Tibial nerve (tissue), 4 donors: Measurements from ENCODE around the gene IFNA4.

Experiments used
- CTCF ChIP-seq, 5 experiments: fragments of 200-600 bp in 3 of 5; fragments of 450-650 bp in 2 of 5; sonication (generic) in 3 of 5; IDR thresholded peaks; one replicate each; pipeline ENCODE4 v1.5.1; 2016 to 2019; ENCODE audit warnings: antibody characterized with exemption in 5 of 5, mild to moderate bottlenecking in 3 of 5, moderate library complexity in 2 of 5
- EP300 ChIP-seq, 2 donors: sonication (generic); formaldehyde crosslinking; IDR thresholded peaks; one replicate each; pipeline ENCODE4 v1.6.1; 2017; ENCODE audit warnings: antibody characterized with exemption in 2 of 2, mild to moderate bottlenecking in 1 of 2
- POLR2A ChIP-seq, 2 donors: fragments of 450-650 bp; IDR thresholded peaks; one replicate each; pipeline ENCODE4 v1.6.1; 2017; ENCODE audit warnings: antibody characterized with exemption in 2 of 2, mild to moderate bottlenecking in 2 of 2, moderate library complexity in 2 of 2

GRCh38 chr9:21228122-21228521 is 40.7 kb upstream of the IFNA4 start, which contains the start of gene IFNA17:
- no peak for TF ChIP-seq CTCF (IDR thresholded peaks at IDR 0.05)
- TF ChIP-seq POLR2A (IDR thresholded peaks at IDR 0.05): no peak
- TF ChIP-seq EP300 (IDR thresholded peaks at IDR 0.05): no peak
